Type B pancreatic cell (in vitro differentiated cells): ENCODE data around the gene FANCC. TPM values are rescaled to one million over a fixed set of nuclear protein-coding genes. Genes with fewer than 3 reads are reported as not detected.

Source experiments
- DNase-seq: peaks from one replicate; pipeline ENCODE4 v3.0.0; 2021; ENCODE audit warnings: mixed read lengths; ENCODE audit not compliant: unreplicated experiment; ENCODE audit errors: extremely low spot score
- H3K27ac Mint-ChIP-seq: 2 replicates; pipeline ENCODE4 v1.8.0; 2021; ENCODE audit warnings: mild to moderate bottlenecking, mixed read lengths
- H3K27me3 Mint-ChIP-seq: 2 replicates; pipeline ENCODE4 v1.8.0; 2021; ENCODE audit warnings: mixed read lengths
- H3K36me3 Mint-ChIP-seq: 2 replicates; pipeline ENCODE4 v1.8.0; 2021; ENCODE audit warnings: mixed read lengths
- H3K4me1 Mint-ChIP-seq: one replicate; pipeline ENCODE4 v1.8.0; 2021; ENCODE audit warnings: mixed read lengths; ENCODE audit not compliant: unreplicated experiment
- H3K4me3 Mint-ChIP-seq: 2 replicates; pipeline ENCODE4 v1.8.0; 2021; ENCODE audit warnings: mild to moderate bottlenecking, mixed read lengths
- H3K9me3 Mint-ChIP-seq: 2 replicates; pipeline ENCODE4 v1.8.0; 2021; ENCODE audit warnings: mixed read lengths
- total RNA-seq: library from RNA; stranded (reverse); gene quantifications from 2 replicates; pipeline ENCODE4 v1.2.1, GENCODE V29; 2021; ENCODE audit warnings: low replicate concordance
- TF ChIP-seq, protein P1 (sequence below): fragments of 200-600 bp; sonication (generic); conservative IDR thresholded peaks from 2 replicates; pipeline ENCODE4 v1.5.0; 2021; ENCODE audit warnings: antibody characterized with exemption, mild to moderate bottlenecking

FANCC gene
- total RNA-seq, 1 donor from 2014 or later, result 19.2 TPM

- no peak for DNase-seq
- H3K4me3 Mint-ChIP-seq, result no peak overlapping the region
- H3K27me3 Mint-ChIP-seq, result no peaks in the 10 kb centered on the region
- H3K36me3 Mint-ChIP-seq, result peaks cover 17% of the 10 kb centered on the region
- no peaks in the 10 kb centered on the region for H3K9me3 Mint-ChIP-seq
- no peak overlapping the region for H3K27ac Mint-ChIP-seq
- peaks cover 16% of the 10 kb centered on the region for H3K4me1 Mint-ChIP-seq
- TF ChIP-seq, protein P1, sequence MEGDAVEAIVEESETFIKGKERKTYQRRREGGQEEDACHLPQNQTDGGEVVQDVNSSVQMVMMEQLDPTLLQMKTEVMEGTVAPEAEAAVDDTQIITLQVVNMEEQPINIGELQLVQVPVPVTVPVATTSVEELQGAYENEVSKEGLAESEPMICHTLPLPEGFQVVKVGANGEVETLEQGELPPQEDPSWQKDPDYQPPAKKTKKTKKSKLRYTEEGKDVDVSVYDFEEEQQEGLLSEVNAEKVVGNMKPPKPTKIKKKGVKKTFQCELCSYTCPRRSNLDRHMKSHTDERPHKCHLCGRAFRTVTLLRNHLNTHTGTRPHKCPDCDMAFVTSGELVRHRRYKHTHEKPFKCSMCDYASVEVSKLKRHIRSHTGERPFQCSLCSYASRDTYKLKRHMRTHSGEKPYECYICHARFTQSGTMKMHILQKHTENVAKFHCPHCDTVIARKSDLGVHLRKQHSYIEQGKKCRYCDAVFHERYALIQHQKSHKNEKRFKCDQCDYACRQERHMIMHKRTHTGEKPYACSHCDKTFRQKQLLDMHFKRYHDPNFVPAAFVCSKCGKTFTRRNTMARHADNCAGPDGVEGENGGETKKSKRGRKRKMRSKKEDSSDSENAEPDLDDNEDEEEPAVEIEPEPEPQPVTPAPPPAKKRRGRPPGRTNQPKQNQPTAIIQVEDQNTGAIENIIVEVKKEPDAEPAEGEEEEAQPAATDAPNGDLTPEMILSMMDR, result no peak
These were observed 161.4 kb downstream of the FANCC start for GRCh38 chr9:95156074-95156473.

DNA sequence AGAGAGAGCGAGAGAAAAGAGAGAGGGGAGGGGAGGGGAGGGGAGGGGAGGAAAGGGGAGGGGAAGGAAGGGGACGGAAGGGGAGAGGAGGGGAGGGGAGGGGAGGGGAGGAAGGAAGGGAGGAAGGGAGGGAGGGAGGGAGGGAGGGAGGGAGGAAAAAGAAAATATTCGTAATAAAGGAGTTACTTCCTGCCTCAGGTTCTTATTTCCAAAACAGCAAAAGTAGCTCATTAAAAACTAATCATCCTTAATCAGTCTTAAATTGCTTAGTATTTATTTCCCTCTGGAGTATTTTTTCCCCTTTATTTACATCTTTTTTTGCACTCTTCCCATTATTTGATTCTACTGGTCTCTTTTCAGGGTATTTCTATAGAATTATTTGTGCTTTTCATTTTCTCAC is 162.3 kb downstream of the FANCC start:
- DNase-seq, result no peak
- no peak overlapping the region for H3K4me3 Mint-ChIP-seq
- TF ChIP-seq, protein P1, result no peak
- peaks cover 14% of the 10 kb centered on the region for H3K36me3 Mint-ChIP-seq
- no peaks in the 10 kb centered on the region for H3K9me3 Mint-ChIP-seq
- H3K27ac Mint-ChIP-seq, result no peak overlapping the region
- peaks cover 16% of the 10 kb centered on the region for H3K4me1 Mint-ChIP-seq
- H3K27me3 Mint-ChIP-seq, result no peaks in the 10 kb centered on the region

- Mint-ChIP-seq H3K4me1 (no peaks in the 10 kb centered on the region), H3K27me3 (no peaks in the 10 kb centered on the region), H3K4me3 (no peak overlapping the region), H3K36me3 (peaks cover 7% of the 10 kb centered on the region), H3K27ac (no peak overlapping the region), H3K9me3 (no peaks in the 10 kb centered on the region)
- TF ChIP-seq, protein P1, result no peak
- no peak for DNase-seq
These were observed 166.6 kb downstream of the FANCC start for GRCh38 chr9:95150903-95151302.

GRCh38 chr9:95148208-95148520 is 169.3 kb downstream of the FANCC start:
- Mint-ChIP-seq H3K4me1 (peaks cover 14% of the 10 kb centered on the region), H3K27ac (no peak overlapping the region), H3K27me3 (no peaks in the 10 kb centered on the region), H3K9me3 (no peaks in the 10 kb centered on the region), H3K4me3 (no peak overlapping the region), H3K36me3 (peaks cover 13% of the 10 kb centered on the region)
- TF ChIP-seq, protein P1, result no peak
- DNase-seq, result no peak

GRCh38 chr9:95147452-95148207 is 169.9 kb downstream of the FANCC start:
- Mint-ChIP-seq H3K27me3 (no peaks in the 10 kb centered on the region), H3K4me3 (no peak overlapping the region), H3K27ac (no peak overlapping the region), H3K9me3 (no peaks in the 10 kb centered on the region), H3K36me3 (peaks cover 13% of the 10 kb centered on the region), H3K4me1 (peaks cover 14% of the 10 kb centered on the region)
- no peak for DNase-seq
- TF ChIP-seq, protein P1, result no peak
